Measurements from ENCODE around the gene TEX36. TPM values are rescaled to one million over a fixed set of nuclear protein-coding genes. Genes with fewer than 3 reads are reported as not detected.

TEX36 gene
- total RNA-seq, 1 donor from 2014 or later, result not detected

- H3K36me3 ChIP-seq (ENCODE audit: control insufficient read depth, insufficient read depth, low read length), result no peaks in the 10 kb centered on the region
- no peak overlapping the region for H3K4me3 ChIP-seq (ENCODE audit: low read depth, low read length)
- DNase-seq (ENCODE audit: low read depth), result no peak
- peaks cover 22% of the 10 kb centered on the region for H3K27me3 ChIP-seq (ENCODE audit: control insufficient read depth, insufficient read depth, low read length)
- TF ChIP-seq CTCF (IDR thresholded peaks at IDR 0.05; ENCODE audit: insufficient read depth, low read length, poor library complexity, severe bottlenecking), result no peak
Observed at GRCh38 chr10:125687507-125688185, 4.7 kb upstream of the TEX36 start.

- no peak for DNase-seq (ENCODE audit: low read depth)
- H3K36me3 ChIP-seq (ENCODE audit: control insufficient read depth, insufficient read depth, low read length), result no peaks in the 10 kb centered on the region
- H3K4me3 ChIP-seq (ENCODE audit: low read depth, low read length), result no peak overlapping the region
- no peak for TF ChIP-seq CTCF (IDR thresholded peaks at IDR 0.05; ENCODE audit: insufficient read depth, low read length, poor library complexity, severe bottlenecking)
- peaks cover 24% of the 10 kb centered on the region for H3K27me3 ChIP-seq (ENCODE audit: control insufficient read depth, insufficient read depth, low read length)
Observed at GRCh38 chr10:125684581-125684980, 1.6 kb upstream of the TEX36 start.

GRCh38 chr10:125683821-125684220 is 858 bp upstream of the TEX36 start:
- no peak for DNase-seq (ENCODE audit: low read depth)
- Histone ChIP-seq H3K36me3 (ENCODE audit: control insufficient read depth, insufficient read depth, low read length) (no peaks in the 10 kb centered on the region), H3K4me3 (ENCODE audit: low read depth, low read length) (no peak overlapping the region), H3K27me3 (ENCODE audit: control insufficient read depth, insufficient read depth, low read length) (peaks cover 22% of the 10 kb centered on the region)
- no peak for TF ChIP-seq CTCF (IDR thresholded peaks at IDR 0.05; ENCODE audit: insufficient read depth, low read length, poor library complexity, severe bottlenecking)

GRCh38 chr10:125679436-125679835 is 3.5 kb downstream of the TEX36 start:
- H3K36me3 ChIP-seq (ENCODE audit: control insufficient read depth, insufficient read depth, low read length), result no peaks in the 10 kb centered on the region
- no peak for TF ChIP-seq CTCF (IDR thresholded peaks at IDR 0.05; ENCODE audit: insufficient read depth, low read length, poor library complexity, severe bottlenecking)
- no peak for DNase-seq (ENCODE audit: low read depth)
- peaks cover 23% of the 10 kb centered on the region for H3K27me3 ChIP-seq (ENCODE audit: control insufficient read depth, insufficient read depth, low read length)
- H3K4me3 ChIP-seq (ENCODE audit: low read depth, low read length), result no peak overlapping the region

GRCh38 chr10:125672884-125673283 is 10.1 kb downstream of the TEX36 start:
- Histone ChIP-seq H3K27me3 (ENCODE audit: control insufficient read depth, insufficient read depth, low read length) (peaks cover 5% of the 10 kb centered on the region), H3K36me3 (ENCODE audit: control insufficient read depth, insufficient read depth, low read length) (no peaks in the 10 kb centered on the region), H3K4me3 (ENCODE audit: low read depth, low read length) (no peak overlapping the region)
- TF ChIP-seq CTCF (IDR thresholded peaks at IDR 0.05; ENCODE audit: insufficient read depth, low read length, poor library complexity, severe bottlenecking), result no peak
- no peak for DNase-seq (ENCODE audit: low read depth)

- no peak for TF ChIP-seq CTCF (IDR thresholded peaks at IDR 0.05; ENCODE audit: insufficient read depth, low read length, poor library complexity, severe bottlenecking)
- Histone ChIP-seq H3K27me3 (ENCODE audit: control insufficient read depth, insufficient read depth, low read length) (no peaks in the 10 kb centered on the region), H3K36me3 (ENCODE audit: control insufficient read depth, insufficient read depth, low read length) (no peaks in the 10 kb centered on the region), H3K4me3 (ENCODE audit: low read depth, low read length) (no peak overlapping the region)
- no peak for DNase-seq (ENCODE audit: low read depth)
Observed at GRCh38 chr10:125662584-125662983, 20.4 kb downstream of the TEX36 start.
